ENCODE measurements around the gene RAB5A.
"Not testable (repeated sequence)": the region's sequence is repeated elsewhere in the genome, so short reads cannot be mapped to it uniquely, and the experiment has no call there.

The RAB5A gene

DNA sequence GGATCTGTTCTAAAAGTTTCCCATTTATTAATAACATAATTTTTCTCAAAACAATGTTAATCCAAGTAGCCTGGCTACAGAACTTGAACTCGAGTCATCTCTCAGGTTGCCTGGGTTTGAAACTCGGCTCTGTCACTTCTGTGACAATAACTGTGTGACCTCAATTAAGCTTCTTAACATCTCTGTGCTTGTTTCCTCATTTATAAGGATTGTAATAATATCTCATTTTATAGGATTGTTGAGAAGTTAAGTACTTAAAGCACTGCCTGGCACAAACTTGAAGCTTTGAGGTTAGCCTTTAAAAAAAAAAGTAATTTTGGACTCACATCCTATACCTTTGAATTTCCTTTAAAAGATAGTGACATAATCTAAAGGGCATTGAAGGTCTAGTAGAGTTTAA is 3.4 kb downstream of the RAB5A start:
- no peak for DNase-seq

DNA sequence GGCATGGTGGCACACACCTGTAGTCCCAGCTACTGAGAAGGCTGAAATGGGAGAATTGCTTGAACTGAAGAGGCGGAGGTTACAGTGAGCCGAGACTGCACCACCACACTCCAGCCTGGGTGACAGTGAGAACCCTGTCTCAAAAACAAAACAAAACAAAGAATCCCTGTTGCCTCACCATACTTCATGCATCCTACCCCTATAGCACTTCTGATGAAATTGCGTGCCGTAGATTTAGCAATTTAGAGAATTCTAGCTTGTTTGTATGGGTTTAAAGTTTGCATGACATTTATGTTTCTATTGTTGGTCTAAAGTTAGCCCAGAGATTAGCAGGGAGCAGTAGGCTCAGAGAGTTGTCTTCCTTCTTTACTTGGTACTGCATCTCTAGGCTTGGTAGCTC is 7.8 kb downstream of the RAB5A start:
- no peak for DNase-seq

DNA sequence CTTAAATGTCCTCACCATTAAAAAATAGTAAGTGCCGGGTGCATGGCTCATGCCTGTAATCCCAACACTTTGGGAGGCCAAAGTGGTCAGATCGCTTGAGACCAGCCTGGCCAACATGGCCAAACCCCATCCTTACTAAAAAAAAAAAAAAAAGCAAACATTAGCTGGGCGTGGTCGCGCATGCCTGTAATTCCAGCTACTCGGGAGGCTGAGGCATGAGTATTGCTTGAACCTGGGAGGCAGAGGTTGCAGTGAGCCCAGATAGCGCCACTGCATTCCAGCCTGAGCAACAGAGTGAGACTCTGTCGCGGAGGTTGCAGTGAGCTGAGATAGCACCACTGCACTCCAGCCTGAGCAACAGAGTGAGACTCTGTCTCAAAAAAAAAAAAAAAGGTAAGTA is 10.5 kb downstream of the RAB5A start:
- DNase-seq, result not testable (repeated sequence)

DNA sequence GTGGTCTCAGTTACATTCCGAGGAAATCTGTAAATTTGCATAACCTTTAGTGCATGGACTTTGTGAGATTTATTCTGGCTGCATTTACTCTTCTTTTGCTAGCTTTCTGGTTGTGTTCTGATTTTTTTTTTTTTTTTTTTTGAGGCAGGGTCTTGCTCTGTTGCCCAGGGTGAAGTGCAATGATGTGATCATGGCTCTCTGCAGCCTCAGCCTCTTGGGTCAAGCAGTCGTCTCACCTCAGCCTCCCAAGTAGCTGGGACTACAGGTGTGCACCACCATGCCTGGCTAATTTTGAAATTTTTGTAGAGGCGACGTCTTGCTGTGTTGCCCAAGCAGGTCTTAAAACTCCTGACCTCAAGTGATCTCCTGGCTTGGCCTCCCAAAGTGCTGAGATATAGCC is 12.6 kb downstream of the RAB5A start:
- no peak for DNase-seq

DNA sequence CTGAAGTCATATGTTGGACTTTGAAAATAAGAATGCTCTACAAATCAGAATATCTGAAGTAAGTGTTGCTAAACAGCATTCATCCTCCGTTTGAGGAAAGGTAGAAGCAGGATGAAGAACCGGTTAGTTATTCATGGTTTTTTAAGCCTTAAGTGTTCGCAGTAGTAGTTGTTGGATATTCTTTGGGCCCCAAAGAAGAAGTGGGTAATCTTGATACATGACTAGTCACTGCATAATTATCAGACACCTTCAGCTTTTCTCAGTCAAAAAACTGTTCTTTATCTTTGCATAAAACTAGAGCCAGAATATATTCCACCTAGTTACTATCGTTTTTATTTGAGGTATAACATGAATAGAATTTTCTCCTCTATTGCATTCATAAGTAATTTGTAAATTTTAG is 13.8 kb downstream of the RAB5A start:
- DNase-seq, result no peak

DNA sequence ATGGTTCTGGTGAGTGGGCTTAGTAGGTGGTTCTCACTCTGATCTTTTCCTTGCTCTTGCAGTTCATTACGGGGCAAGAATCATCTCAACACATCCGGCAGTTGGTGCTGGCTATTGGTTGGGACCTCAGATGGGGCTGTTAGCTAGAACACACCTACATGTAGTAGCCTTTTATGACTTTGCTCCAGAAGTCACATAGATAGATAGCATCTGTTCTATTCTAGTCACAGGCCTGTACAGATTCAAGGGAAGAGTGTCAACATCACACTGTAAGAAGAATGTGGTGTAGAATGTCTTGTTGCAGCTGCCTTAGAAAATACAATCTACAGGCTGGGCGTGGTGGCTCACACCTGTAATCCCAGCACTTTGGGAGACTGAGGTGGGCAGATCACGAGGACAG is 15.1 kb downstream of the RAB5A start:
- no peak for DNase-seq

DNA sequence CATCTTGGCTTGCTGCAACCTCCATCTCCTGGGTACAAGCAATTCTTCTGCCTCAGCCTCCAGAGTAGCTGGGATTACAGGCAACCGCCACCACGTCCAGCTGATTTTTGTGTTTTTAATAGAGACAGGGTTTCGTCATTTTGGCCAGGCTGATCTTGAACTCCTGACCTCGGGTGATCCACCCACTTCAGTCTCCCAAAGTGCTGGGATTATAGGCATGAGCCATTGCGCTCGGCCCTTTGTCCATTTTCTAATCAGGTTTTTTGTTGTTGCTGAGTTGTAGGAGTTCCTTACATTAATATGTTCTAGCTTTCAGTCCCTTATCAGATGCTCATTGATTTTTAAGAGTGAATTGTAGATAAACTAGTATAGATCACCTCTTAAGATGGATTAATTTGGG is 20.3 kb downstream of the RAB5A start:
- DNase-seq, result no peak

DNA sequence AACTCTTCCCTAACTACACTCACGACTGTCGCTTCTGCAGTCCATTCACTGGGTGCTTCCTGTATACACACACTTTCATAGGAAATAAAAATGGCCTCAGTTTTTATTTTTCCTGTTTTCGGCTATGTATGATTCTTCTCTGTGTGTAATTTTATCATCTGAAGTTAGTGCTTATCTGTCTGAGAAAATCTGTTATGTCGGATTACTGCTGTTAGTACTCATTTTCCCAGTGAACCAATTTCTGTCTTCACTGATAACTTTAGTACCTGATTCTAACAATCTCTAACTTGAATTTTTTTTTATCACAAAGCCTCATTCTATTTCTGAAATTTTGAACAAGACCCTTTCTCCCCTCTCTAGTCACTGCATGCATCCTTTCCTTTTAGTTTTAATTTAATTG is 20.9 kb downstream of the RAB5A start:
- DNase-seq, result no peak

DNA sequence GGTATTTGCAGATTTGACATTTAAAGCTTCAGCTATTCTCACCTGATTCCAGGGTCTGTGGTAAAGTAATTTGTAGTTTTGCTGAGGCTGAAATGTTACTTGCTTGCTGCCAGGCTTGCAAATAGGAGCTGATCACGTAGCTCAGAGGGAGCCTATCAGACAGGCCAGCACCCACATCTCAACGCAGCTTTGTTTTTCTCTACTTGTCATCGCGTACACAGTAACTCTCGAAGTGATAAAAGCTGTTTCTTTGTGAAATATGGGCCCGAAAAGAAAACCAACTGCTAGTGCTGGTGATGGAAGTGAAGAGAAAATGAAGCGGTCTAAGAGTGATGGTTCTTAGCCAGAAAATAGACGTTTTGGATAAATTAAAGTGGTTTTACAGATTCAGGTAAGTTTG is 23.4 kb downstream of the RAB5A start:
- DNase-seq, result no peak

DNA sequence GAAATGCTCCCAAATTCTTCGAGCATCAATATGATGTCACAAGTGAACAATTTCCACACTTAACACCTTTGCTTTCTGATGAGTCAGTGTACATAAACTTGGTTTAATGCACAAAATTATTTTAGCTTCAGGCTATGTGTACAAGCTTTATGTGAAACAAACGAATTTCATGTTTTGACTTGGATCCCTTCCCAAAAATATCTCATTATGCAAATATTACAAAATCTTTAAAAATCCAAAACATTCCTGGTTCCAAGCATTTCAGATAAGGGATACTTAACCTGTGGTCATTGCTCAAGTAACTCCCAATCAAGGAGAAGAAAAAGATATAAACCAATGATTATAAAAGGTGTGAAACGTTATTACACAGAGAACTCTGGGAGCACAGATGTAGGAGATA is 25.2 kb downstream of the RAB5A start:
- DNase-seq, result no peak

DNA sequence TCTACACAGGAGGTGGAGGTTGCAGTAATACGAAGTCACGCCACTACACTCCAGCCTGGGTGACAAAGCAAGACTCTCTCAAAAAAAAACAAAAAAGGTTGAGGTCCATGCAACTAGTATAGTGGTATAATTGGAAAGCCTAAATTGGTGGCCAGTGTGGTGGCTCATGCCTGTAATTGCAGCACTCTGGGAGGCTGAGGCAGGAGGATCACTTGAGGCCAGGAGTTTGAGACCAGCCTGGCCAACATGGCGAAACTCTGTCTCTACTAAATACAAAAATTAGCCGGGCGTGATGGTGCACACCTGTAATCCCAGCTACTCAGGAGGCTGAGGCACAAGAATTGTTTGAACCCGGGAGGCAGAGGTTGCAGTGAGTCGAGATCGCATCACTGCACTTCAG is 42.0 kb downstream of the RAB5A start:
- DNase-seq, result not testable (repeated sequence)

DNA sequence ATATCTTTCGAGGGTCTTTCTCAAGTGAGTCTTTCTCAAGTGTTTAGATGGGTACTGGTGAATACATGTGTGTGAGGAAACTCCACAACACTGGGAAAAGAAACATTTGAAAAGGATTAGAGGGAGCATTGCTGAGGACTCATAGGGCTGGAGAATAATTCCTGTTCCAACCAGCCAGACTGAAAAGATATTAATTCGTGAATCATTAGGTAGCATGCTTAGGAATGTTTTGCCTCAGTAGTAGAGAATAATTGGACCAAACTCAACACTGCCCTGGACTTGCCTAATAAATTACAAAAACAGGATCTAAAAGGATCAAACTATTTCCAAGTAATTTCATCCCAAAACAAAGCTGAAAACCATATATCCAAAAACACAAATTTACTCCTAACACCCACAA is 47.9 kb downstream of the RAB5A start:
- no peak for DNase-seq

DNA sequence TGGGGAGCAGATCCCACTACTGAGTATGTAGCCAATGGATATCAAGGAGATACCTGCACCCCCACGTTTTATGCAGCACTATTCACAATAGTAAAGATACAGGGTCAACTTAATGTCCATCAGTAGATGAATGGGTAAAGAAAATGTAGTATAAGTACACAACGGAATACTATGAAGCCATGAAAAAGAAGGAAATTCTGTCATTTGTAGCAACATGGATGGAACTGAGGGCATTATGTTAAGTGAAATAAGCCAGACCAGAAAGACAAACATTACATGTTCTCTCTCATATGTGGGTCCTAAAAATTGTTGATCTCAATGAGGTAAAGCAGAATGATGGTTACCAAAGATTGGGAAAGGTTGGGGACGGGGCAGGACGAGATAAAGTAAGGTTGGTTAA is 50.6 kb downstream of the RAB5A start:
- no peak for DNase-seq

DNA sequence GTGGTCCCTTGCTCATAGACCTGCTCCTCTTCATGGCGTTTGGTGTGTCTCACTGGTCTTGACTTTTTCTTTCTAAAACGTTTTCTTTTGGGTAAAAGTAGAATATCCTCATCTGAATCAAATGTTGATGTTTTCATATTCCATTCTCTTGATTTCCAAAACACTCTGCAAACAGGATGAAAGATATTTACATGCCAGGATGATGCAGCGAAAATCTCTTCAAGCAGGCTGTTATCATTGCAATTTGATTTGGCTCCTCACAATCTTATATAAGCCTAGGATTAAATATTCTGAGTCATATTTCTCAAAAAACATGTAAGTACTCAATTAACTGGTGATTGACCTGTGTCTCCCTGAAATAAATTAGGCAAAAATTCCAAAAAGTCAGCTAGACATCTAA is 55.0 kb downstream of the RAB5A start:
- no peak for DNase-seq

DNA sequence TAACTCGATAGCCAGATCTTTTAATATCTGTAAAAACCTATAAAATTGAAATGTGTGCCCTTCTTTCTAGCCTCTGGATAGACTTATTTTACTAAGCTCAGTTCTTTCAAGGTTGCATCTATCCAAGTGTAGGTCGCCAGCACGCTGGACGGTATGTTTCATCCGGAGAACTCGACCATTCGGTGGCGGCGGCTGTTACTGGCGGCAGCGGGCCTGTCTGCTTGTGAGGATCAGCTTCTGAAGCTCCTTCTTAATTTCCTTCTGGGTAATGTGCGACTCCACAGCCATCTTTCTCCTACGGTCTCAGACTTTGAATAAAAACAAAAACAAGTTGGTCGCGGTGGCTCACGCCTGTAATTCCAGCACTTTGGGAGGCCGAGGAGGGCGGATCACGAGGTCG is 61.1 kb downstream of the RAB5A start:
- no peak for DNase-seq

DNA sequence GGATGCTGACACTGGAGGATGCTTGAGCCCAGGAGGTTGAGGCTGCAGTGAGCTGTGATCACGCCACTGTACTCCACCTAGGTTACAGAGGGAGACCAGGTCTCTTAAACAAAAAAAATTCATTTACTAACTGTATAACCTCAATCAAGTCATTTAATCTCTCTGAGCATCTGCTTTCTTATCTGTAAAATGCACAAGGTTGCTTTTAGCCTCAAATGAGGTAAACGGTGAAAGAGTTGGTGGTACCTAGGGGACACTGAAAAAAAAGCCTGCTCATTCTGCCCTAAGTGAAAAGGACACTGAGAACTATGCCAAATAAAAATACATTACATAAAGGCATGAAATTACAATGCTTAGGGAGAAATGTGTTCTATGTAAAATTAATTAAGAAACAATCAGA is 61.7 kb downstream of the RAB5A start:
- DNase-seq, result no peak

DNA sequence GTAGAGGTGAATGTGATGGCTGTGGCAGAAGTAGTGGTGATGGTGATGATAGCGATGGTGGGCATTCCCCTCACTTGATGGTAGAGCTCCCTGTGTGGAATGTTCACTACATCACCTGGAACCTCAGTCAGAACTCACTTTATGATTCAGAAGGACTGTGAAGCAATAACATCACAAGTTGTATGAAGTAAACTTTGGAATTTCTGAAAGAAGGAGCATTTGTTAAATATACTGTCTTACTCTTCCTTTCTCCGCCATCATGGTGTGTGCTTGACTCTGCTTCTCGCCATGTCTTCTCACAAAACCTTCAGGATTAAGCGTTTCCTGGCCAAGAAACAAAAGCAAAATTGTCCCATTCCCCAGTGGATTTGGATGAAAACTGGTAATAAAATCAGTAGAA is 65.3 kb downstream of the RAB5A start, which contains the start of gene PP2D1:
Gene PP2D1, minus strand, starts transcription at position 101 of the 400 bp plus-strand sequence. CDS start 192 bp downstream, outside the sequence.
- no peak for DNase-seq

DNA sequence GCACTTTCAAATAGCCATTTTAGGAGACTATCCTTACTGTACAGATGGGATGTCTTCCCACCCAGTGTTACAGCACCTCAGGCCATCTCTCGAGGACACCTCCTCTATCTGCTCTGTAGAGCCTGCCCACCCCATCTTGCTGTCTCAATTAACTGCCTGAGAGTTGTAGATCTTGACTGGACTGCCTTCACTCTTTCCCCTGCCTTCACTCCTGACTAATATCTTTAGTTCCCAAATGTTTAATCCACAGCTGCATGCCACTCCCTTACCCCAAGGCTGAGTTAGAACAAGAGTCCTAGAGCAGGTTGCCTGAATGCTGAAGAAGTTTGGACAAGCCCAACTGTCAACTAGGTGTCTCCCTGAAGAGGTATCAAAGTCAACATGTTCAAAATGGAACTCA is 66.5 kb downstream of the RAB5A start:
- no peak for DNase-seq

DNA sequence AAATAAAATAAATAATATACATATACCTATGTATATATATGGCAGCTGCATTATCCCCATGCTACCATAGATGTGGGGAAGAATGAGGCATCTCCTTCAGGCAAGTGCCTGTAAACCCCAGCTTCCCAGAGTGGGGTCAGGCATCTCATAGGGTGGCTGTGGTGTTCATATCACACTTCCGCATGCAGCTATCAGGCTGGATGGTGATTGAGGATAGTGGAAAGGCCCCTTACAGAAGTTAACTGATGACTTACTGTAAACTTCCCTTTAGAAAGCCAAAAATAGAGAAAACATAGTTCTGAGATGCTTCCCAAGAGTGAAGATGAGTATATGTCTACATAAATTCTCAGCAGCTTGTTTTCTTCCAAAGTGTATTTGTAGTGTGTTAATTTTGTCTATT is 68.6 kb downstream of the RAB5A start:
- no peak for DNase-seq

DNA sequence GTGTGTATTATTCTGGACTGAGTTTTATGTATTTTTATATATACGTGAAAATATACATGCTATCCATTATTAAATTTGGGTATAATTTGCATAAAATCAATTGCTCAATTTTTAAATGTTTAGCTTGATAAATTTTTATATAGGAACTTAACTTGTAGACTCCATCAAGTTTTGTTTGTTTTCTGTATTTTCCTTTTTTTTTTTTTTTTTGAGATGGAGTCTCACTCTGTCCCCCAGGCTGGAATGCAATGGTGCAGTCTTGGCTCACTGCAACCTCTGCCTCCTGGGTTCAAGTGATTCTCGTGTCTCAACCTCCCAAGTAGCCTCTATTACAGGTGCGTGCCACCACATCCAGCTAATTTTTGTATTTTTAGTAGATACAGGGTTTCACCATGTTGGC is 69.2 kb downstream of the RAB5A start:
- not testable (repeated sequence) for DNase-seq

DNA sequence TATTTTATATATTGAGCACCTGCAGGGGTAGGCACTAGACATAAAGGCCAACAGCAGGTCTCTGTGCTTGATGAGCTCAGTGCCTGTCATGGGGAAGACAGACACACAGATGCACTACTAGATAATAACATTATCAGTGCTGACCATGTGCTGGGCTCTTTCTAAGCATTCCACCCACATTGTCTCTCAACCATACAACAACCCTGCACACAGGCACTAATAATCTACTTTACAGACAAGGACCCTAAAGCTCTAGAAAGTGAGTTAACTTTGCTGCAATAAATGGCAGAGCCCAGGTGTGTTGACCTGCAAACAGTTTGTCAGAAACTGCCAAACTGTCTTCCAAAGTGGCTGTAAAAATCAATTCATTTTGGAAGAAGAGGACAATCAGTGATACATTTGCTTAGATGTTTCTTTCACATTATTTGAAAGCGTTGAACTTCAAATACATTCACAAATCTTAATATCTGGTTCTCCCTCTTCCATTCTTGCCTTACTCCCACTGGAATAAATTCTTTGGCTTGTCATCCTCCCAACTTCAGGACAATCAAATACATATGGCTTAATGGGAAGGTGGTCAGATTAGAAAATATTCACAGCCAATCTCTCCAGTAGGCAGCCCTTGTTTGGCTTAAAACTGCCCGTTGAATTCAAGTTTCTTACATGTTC is 76.2 kb downstream of the RAB5A start:
- no peak for DNase-seq

DNA sequence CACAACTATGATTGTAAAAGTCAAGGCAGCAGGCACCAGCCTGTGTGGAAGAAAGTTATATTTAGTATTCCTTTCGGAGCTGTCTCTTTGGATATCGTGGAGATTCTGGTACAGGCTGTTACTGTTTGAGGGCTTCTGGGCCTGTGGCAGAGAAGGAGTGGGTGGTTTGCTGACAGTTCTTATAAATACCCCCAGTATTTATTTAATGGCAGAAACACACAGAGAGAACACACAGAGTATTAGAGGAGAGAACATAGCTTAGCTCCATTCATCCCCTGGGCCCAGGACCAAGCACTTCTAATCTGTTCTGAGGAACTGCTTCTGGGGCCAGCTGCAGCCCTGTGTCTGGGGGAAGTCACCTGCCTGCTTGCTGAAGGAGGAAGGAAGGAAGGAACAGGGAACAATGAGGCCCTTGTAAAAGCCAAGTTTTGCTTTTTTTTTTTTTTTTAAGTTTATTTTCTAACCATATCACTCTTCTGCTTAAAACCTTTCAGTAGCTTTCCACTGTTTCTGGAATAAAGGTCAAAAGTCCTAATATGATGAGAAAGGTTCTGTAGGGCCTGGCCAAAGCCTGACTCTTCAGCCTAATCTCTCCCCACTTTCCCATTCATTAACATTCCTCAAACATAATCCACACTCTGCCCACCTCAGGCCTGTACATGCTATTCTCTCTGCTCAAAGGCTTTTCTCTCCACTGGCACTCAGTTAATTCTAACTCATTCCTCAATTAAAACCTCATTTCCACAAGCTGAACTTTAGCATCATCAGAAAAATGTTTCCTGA is 76.9 kb downstream of the RAB5A start:
- DNase-seq, result no peak

DNA sequence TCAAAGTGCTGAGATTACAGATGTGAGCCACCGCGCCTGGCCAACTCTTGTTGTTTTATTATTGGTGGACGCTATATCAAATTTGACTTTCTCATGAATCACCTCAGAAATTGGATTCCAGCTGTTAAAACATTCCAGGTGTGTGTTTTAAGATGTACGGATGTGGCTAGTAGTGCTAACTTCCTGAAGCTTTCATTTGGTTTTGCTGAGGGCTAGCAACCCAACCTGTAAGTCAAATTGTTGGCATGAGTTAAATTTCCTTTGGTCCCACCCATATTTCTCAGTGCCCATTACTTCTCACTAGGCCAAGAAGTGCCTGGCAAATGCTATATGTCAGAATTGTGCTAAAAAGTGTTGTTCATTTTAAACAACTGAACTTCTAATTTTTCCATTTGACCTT is 80.2 kb downstream of the RAB5A start:
- DNase-seq, result no peak

DNA sequence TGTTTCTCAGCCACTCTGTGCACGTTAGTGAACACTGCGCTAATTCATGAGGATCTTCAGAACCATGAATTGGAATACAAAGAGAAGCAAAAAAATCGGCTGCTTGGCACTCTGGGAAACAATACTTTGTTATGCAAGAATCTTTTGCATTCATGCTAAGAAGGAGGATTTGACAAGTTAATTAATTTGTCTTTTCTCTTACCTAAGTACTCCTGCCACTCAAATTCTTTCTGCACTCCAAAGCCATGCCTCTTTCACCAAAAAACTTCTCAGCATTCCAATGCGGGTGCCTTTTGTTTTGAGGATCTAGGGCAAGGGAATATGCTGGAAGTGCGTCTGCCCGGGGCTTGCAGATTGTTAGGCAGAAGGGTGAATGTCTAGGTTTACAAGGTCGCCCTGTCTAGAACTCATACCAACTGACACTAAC is 82.0 kb downstream of the RAB5A start:
- DNase-seq, result no peak

DNA sequence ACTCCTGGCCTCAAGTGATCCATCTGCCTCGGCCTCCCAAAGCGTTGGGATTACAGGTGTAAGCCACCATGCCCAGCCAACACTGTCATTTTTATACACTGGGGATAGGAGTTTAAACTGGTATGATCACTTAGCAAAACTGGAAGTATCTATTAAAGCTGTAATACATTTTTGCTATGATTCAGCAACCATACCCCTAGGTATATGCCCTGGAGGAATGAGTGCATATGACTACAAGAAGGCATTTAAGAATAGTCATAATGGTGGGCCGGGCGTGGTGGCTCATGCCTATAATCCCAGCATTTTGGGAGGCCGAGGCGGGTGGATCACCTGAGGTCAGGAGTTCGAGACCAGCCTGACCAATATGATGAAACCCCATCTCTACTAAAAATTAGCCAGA is 85.0 kb downstream of the RAB5A start:
- DNase-seq, result not testable (repeated sequence)
